Osteoblast (primary cell): Measurements from ENCODE around the gene TTC7B. TPM values are rescaled to one million over a fixed set of nuclear protein-coding genes. Genes with fewer than 3 reads are reported as not detected.
A peak's percentile ranks its signal among the peaks of the same experiment; 100 is the strongest.
"Not testable (repeated sequence)": the region's sequence is repeated elsewhere in the genome, so short reads cannot be mapped to it uniquely, and the experiment has no call there.

Experiments used
- DNase-seq: peaks from one replicate; pipeline ENCODE4 v3.0.0; 2011; ENCODE audit warnings: low spot score, mixed read lengths; ENCODE audit not compliant: insufficient read length; ENCODE audit errors: missing footprints
- H2AFZ ChIP-seq: 2 replicates; pipeline ENCODE4 v1.6.0; 2011; ENCODE audit warnings: mild to moderate bottlenecking, low read length
- H3K27ac ChIP-seq: 2 replicates; pipeline ENCODE4 v1.5.1; 2011; ENCODE audit warnings: mild to moderate bottlenecking, low read depth, low read length, moderate library complexity
- H3K27me3 ChIP-seq: 2 replicates; pipeline ENCODE4 v1.6.0; 2012; ENCODE audit warnings: mild to moderate bottlenecking, control low read depth, inconsistent platforms, low read length, moderate library complexity; ENCODE audit not compliant: insufficient read depth
- H3K36me3 ChIP-seq: 2 replicates; pipeline ENCODE4 v1.5.1; 2011; ENCODE audit warnings: mild to moderate bottlenecking, low read length, control low read depth, moderate library complexity; ENCODE audit not compliant: insufficient read depth
- H3K4me1 ChIP-seq: 2 replicates; pipeline ENCODE4 v1.5.1; 2011; ENCODE audit warnings: mild to moderate bottlenecking, low read length, control low read depth, moderate library complexity; ENCODE audit not compliant: insufficient read depth
- H3K4me2 ChIP-seq: 2 replicates; pipeline ENCODE4 v1.6.0; 2011; ENCODE audit warnings: mild to moderate bottlenecking, low read length; ENCODE audit not compliant: insufficient read depth
- H3K4me3 ChIP-seq: fragments of 200-600 bp; sonication (generic); 3 replicates; pipeline ENCODE4 v1.5.1; 2012; ENCODE audit warnings: mild to moderate bottlenecking, low read length, inconsistent platforms; ENCODE audit not compliant: insufficient read depth
- H3K79me2 ChIP-seq: 2 replicates; pipeline ENCODE4 v1.6.0; 2012; ENCODE audit warnings: mild to moderate bottlenecking, low read length, control low read depth, inconsistent platforms; ENCODE audit not compliant: insufficient read depth
- H3K9me3 ChIP-seq: 2 replicates; pipeline ENCODE4 v1.5.1; 2011; ENCODE audit warnings: low read depth, low read length, control low read depth
- H4K20me1 ChIP-seq: 2 replicates; pipeline ENCODE4 v1.6.0; 2012; ENCODE audit warnings: mild to moderate bottlenecking, low read length, control low read depth; ENCODE audit not compliant: insufficient read depth
- CTCF ChIP-seq: IDR thresholded peaks from 2 replicates; pipeline ENCODE4 v1.5.1; 2011; ENCODE audit warnings: mild to moderate bottlenecking, low read depth, low read length, moderate library complexity; ENCODE audit errors: extremely low read depth
- total RNA-seq: library from RNA; depleted of rRNA; stranded (reverse); fragments of >200 nt; gene quantifications from 2 replicates; pipeline ENCODE4 v1.2.3, GENCODE V29; 2012

Gene TTC7B
- total RNA-seq, 1 donor, result 14.5 TPM

- H3K27me3 ChIP-seq, result no peaks in the 10 kb centered on the region
- no peaks in the 10 kb centered on the region for H4K20me1 ChIP-seq
- no peak overlapping the region for H3K4me2 ChIP-seq
- TF ChIP-seq CTCF, result no peak
- no peak overlapping the region for H3K4me3 ChIP-seq
- H3K4me1 ChIP-seq, result peaks cover 13% of the 10 kb centered on the region
- no peaks in the 10 kb centered on the region for H3K79me2 ChIP-seq
- H2AFZ ChIP-seq, result no peak overlapping the region
- no peak overlapping the region for H3K27ac ChIP-seq
- H3K9me3 ChIP-seq, result no peaks in the 10 kb centered on the region
- DNase-seq, result peak; percentile 57
- no peaks in the 10 kb centered on the region for H3K36me3 ChIP-seq
Measured at GRCh38 chr14:90532826-90533525, 283.3 kb downstream of the TTC7B start.

GRCh38 chr14:90531497-90531896 lies 284.7 kb downstream of the TTC7B start:
- peak; percentile 44 for DNase-seq
- Histone ChIP-seq H3K4me3 (no peak overlapping the region), H3K9me3 (no peaks in the 10 kb centered on the region), H3K36me3 (no peaks in the 10 kb centered on the region), H3K4me2 (no peak overlapping the region), H2AFZ (no peak overlapping the region), H4K20me1 (no peaks in the 10 kb centered on the region), H3K4me1 (peaks cover 13% of the 10 kb centered on the region), H3K79me2 (no peaks in the 10 kb centered on the region), H3K27me3 (no peaks in the 10 kb centered on the region), H3K27ac (no peak overlapping the region)
- no peak for TF ChIP-seq CTCF

DNA sequence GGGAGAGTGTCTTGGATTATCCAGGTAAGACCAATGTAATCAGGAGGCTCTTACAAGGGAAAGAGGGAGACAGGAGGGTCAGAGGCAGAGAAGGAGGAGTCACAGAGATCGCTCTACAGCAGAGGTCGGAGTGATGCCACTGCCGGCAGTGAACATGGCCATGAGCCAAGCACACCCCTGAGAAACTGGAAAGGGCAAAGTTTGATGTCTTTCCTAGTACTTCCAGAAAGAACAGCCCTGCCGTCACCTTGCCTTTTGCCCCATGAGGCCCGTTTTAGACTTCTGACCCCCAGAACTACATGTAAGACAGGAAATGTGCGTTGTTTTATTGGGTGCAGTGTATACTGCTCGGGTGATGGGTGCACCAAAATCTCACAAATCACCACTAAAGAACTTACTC lies 285.7 kb downstream of the TTC7B start:
- no peaks in the 10 kb centered on the region for H3K36me3 ChIP-seq
- no peak overlapping the region for H3K4me2 ChIP-seq
- no peak overlapping the region for H2AFZ ChIP-seq
- no peaks in the 10 kb centered on the region for H3K79me2 ChIP-seq
- TF ChIP-seq CTCF, result no peak
- H3K4me3 ChIP-seq, result no peak overlapping the region
- H3K4me1 ChIP-seq, result peaks cover 13% of the 10 kb centered on the region
- H3K27ac ChIP-seq, result no peak overlapping the region
- H4K20me1 ChIP-seq, result no peaks in the 10 kb centered on the region
- DNase-seq, result peak; percentile 35
- H3K27me3 ChIP-seq, result no peaks in the 10 kb centered on the region
- no peaks in the 10 kb centered on the region for H3K9me3 ChIP-seq

DNA sequence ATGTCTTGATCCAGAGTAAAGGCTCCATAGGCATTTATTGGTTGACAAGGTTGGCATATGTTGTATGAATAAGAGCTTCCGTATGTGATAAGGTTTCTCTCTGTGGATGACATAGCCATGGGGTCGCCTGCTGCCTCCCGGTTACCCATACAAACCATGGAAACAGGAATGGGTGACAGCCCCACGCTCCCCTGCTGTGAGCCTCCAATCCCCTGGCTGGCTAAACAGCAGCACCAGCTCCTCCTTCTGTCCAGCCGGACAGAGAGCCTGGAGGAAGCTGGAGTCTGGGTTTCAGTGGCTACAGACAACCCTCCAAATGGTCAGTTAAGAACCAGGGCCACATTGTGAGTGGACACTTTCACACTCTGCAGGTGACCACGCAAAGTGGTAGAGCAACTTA lies 288.3 kb downstream of the TTC7B start:
- peaks cover 10% of the 10 kb centered on the region for H3K4me1 ChIP-seq
- no peak overlapping the region for H3K4me2 ChIP-seq
- DNase-seq, result no peak
- no peak overlapping the region for H2AFZ ChIP-seq
- H3K4me3 ChIP-seq, result no peak overlapping the region
- no peaks in the 10 kb centered on the region for H3K79me2 ChIP-seq
- H3K36me3 ChIP-seq, result no peaks in the 10 kb centered on the region
- H4K20me1 ChIP-seq, result no peaks in the 10 kb centered on the region
- no peaks in the 10 kb centered on the region for H3K9me3 ChIP-seq
- no peak for TF ChIP-seq CTCF
- H3K27me3 ChIP-seq, result no peaks in the 10 kb centered on the region
- no peak overlapping the region for H3K27ac ChIP-seq

- peaks cover 18% of the 10 kb centered on the region for H3K4me1 ChIP-seq
- not testable (repeated sequence) for H3K27ac ChIP-seq, H3K4me2 ChIP-seq, DNase-seq, H3K36me3 ChIP-seq, H2AFZ ChIP-seq, H4K20me1 ChIP-seq, H3K27me3 ChIP-seq, H3K79me2 ChIP-seq, H3K9me3 ChIP-seq, H3K4me3 ChIP-seq
Measured at GRCh38 chr14:90526536-90526935, 289.7 kb downstream of the TTC7B start.

- DNase-seq, H3K36me3 ChIP-seq, H3K27ac ChIP-seq, H2AFZ ChIP-seq, H3K27me3 ChIP-seq, H3K9me3 ChIP-seq, H3K4me2 ChIP-seq, H3K79me2 ChIP-seq, H3K4me3 ChIP-seq, H4K20me1 ChIP-seq: not testable (repeated sequence)
- H3K4me1 ChIP-seq, result peaks cover 18% of the 10 kb centered on the region
Measured at GRCh38 chr14:90525353-90526028, 290.7 kb downstream of the TTC7B start.
